ENCODE results near the gene LIN7A.

DNA sequence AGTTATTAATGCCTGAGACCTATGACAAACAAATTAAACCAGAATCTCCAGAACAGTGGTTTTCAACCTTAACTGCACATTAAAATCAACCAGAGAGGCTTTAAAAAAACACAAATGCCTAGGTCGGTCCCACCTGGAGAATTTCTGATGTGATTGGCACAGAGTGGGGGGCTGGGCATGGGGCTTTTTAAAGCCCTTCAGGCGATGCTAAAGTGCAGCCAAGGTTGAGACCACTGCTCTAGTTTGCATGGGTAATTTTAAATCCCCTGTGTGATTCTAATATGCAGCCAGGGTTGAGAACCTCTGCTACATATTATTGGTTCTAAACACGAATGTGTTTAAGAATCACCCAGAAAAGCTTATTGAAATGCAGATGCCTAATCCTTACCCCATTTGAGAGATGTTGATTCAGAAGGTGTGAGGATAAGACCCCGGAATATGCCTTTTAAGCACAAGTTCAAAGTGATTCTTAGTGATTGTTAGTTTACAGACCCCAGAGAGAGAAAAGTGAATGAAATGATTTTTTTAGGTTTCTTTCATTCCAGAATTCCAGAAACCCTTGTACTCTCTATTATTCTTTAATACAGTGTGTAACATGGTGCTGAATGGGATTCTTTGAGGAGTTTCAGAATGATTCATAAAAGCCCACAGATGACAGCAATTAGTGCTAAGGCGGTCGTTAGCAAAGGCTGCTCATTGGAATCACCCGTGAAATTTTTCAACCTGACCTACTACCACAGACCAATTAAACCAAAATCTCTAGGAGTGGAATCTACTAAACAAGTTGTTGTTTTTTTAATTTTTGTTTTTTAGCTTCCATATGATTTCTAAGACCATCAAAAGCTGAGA, 44.9 kb downstream of the LIN7A start:
- no peak for TF ChIP-seq CTCF (IDR thresholded peaks at IDR 0.05)
- no peak for TF ChIP-seq POLR2A (IDR thresholded peaks at IDR 0.05)

Data from adrenal gland (tissue), 5 donors.